Measurements from ENCODE around the gene SLC35B2.

The SLC35B2 gene

DNA sequence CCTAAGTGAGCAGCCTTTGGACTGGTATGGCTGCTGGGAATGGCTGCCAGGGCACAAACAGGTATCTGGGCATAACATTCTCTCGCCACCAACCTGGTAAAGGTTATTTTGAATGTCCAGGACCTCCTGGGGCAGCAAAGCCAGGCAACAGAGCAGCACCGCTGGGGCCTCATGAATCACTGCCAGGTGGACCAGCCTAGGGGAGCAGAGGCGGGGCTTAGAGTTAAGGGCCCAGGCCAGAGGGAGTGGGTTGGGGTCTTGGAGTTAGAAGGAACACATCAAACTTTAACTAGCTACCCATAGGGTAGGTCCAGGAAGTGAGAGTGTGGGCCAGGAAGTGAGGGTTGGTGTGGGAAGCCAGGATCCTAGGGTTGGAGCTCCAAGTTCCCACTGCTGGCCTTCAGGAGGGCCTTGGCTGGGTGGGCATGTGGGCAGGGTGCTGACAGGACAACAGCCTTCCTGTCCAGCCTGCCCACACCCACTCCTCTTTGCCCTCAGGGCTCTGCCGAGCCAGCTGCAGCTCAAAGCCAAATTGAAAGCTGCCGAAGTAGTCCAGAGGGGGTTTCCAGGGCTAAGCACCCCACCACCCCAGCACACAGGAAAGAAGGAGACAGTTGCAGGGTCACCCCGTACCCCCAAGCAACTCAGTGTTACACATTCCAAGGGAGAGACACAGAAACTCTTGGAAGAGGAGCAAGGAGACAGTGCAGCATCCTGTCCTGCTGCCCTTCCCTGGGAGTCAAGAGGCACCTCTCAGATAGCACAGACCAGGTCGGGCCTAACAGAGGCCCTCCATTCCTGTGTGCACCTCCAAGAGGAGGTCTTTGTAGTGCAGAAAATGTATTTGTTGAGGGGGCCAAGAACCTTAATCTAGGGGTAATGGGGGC, 5.4 kb upstream of the SLC35B2 start:
- TF ChIP-seq, protein P1, sequence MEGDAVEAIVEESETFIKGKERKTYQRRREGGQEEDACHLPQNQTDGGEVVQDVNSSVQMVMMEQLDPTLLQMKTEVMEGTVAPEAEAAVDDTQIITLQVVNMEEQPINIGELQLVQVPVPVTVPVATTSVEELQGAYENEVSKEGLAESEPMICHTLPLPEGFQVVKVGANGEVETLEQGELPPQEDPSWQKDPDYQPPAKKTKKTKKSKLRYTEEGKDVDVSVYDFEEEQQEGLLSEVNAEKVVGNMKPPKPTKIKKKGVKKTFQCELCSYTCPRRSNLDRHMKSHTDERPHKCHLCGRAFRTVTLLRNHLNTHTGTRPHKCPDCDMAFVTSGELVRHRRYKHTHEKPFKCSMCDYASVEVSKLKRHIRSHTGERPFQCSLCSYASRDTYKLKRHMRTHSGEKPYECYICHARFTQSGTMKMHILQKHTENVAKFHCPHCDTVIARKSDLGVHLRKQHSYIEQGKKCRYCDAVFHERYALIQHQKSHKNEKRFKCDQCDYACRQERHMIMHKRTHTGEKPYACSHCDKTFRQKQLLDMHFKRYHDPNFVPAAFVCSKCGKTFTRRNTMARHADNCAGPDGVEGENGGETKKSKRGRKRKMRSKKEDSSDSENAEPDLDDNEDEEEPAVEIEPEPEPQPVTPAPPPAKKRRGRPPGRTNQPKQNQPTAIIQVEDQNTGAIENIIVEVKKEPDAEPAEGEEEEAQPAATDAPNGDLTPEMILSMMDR (IDR thresholded peaks at IDR 0.05; ENCODE audit: low read length, missing control alignments), result no peak
- no peak for DNase-seq (ENCODE audit: low read depth)
- H3K4me3 ChIP-seq (replicated peaks; ENCODE audit: low read depth, low read length), result peak overlapping the region; percentile 68

DNA sequence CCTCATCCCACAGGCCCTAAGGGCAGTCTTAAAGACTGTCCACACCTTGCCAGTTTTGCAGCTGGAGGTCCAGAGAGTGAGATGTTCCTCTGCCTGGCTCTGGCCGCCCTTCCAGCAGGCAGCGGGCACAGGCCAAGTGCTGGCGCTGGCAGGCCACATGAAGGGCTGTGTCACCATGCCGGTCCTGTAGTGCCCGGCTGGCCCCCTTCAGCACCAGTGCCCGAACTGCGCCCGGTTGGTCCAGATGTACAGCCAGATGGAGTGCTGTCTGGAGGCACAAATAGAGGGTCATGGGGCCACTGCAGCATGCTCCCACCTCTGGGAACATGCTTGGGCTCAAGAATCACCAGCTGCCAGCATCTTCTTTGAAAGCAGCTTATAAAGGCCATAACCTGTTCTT, 4.3 kb upstream of the SLC35B2 start:
- H3K4me3 ChIP-seq (replicated peaks; ENCODE audit: low read depth, low read length), result no peak overlapping the region
- TF ChIP-seq, protein P1 (IDR thresholded peaks at IDR 0.05; ENCODE audit: low read length, missing control alignments), result no peak
- no peak for DNase-seq (ENCODE audit: low read depth)

DNA sequence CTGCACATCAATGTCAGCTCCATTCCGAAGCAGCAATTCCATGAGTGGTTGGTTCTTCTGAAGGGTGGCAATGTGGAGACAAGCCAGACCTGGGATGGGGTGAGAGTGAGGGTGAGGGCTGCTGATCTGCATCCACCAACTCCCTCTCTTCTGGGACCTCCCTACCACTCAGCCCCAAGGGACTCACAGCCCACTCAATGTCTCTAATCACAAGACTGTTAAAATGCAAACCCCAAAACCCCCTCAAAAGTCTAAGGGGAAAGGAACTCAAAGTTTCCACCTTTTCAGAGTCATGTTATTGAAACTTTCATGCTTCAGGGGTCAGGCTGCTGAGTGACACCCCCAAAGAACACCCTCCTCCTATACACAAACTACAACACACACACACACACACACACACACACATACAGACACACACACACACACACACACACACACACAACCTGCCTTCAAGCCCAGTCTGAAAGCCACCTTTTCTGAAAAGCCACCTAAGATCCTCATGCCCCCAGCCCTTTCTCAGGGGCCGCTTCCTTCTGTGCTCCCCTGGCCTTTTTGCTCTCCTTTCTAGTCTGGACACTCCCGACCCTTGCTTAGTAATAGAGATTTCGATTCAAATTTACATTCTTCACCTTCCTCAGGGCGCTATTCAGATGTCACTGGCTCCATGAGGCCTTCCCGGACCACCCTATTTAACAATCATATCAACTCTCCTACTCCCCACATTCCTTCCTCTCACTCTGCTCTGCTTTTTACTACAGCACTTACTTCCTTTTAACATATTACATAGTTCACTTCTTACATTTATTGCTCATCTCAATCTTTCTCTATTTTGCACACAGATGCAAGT, 3.3 kb upstream of the SLC35B2 start:
- DNase-seq (ENCODE audit: low read depth), result no peak
- TF ChIP-seq, protein P1 (IDR thresholded peaks at IDR 0.05; ENCODE audit: low read length, missing control alignments), result no peak
- H3K4me3 ChIP-seq (replicated peaks; ENCODE audit: low read depth, low read length), result no peak overlapping the region

DNA sequence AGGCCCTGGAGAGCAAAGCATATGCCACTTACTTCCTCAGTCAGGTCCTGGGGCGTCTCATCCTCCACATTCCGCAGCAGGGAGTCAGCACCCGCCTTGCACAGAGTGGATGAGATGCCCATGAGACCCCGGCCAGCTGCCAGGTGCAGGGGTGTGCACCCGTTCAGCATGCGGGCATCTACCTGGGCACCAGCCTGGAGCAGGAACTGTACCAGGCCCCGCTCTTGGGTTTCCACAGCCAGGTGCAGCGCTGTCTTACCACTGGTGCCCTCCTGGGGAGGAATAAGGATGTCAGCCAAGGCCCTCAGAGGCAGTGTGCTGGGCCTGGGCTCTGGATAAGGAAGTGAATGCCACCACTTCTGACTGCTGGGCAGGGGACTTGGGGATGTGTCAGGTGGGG, 2.7 kb upstream of the SLC35B2 start:
- H3K4me3 ChIP-seq (replicated peaks; ENCODE audit: low read depth, low read length), result no peak overlapping the region
- no peak for DNase-seq (ENCODE audit: low read depth)

DNA sequence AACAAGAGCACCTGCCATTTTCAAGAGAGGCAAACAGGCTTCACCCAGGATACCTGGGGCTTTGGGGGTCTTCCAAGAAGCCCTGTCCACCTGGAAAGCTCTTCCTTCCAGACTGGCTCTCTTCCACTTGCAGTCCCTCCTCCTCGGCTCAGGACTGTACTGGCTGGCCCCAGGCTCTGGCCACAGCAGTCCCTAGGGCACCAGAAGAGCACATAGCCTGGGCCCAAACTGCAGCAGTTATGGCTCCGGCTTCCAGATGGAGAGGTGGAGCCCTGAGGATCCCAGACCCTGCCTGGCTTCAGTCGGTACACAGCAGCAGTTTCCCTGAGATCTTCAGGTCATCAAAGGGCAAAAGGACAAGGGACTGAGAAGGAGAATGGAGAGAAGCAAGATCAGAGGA, 1.6 kb upstream of the SLC35B2 start:
- no peak overlapping the region for H3K4me3 ChIP-seq (replicated peaks; ENCODE audit: low read depth, low read length)
- DNase-seq (ENCODE audit: low read depth), result no peak
- TF ChIP-seq, protein P1 (IDR thresholded peaks at IDR 0.05; ENCODE audit: low read length, missing control alignments), result no peak

More for the DNA sequence above, 2.7 kb upstream of the SLC35B2 start:
- TF ChIP-seq, protein P1 (IDR thresholded peaks at IDR 0.05; ENCODE audit: low read length, missing control alignments), result no peak

DNA sequence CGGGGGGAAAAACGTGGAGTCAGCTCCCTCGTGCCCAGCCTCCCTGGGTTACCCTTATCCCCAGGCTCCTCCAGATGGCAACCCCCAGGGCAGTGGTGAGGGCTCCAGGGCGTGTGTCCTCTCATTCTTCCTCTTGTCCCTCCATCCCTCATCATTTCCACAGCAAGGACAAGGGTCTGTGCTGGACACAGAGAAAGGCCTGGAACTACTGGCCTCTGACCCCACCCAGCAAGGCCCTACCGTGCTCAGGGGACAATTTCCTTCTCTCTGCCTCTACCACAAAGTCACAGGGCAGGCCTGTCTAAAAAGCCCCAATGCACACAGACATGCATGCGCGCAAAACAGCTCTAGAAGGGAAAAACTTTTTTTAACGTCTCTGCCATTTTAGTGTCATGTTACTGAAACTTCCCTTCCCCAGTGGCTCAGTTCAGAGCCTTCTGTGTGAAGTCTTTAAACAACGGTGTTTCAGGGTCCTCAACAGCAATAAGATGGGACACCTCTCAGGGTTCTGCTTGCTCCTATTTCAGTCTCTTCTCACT, 1.1 kb upstream of the SLC35B2 start:
- TF ChIP-seq, protein P1 (IDR thresholded peaks at IDR 0.05; ENCODE audit: low read length, missing control alignments), result no peak
- no peak for DNase-seq (ENCODE audit: low read depth)
- H3K4me3 ChIP-seq (replicated peaks; ENCODE audit: low read depth, low read length), result no peak overlapping the region

Measured in fibroblast of pulmonary artery (primary cell).